HG02623 (cell line): ENCODE data around the gene CSTF3.
A peak's percentile ranks its signal among the peaks of the same experiment; 100 is the strongest.

ENCODE experiments used
- ATAC-seq: cut with Tn5 transposase; IDR thresholded peaks from one replicate; pipeline ENCODE4 v1.9.1; 2021; ENCODE audit warnings: moderate library complexity; ENCODE audit not compliant: unreplicated experiment

CSTF3 gene

GRCh38 chr11:33044285-33044756 is 117.0 kb downstream of the CSTF3 start:
- ATAC-seq = no peak

- no peak for ATAC-seq
Observed at GRCh38 chr11:33043221-33043830, 118.0 kb downstream of the CSTF3 start.

GRCh38 chr11:33040862-33041453 is 120.3 kb downstream of the CSTF3 start:
- ATAC-seq = peak; percentile 17

- ATAC-seq = peak; percentile 24
Observed at GRCh38 chr11:33040033-33040861, 121.0 kb downstream of the CSTF3 start.

- peak; percentile 71 for ATAC-seq
Observed at GRCh38 chr11:33039274-33040032, 121.8 kb downstream of the CSTF3 start, which contains the start of gene TCP11L1. TCP11L1 (plus strand) TSS chr11:33039572; CDS start chr11:33043774, 4,202 bp downstream.

GRCh38 chr11:33035011-33035410 is 126.3 kb downstream of the CSTF3 start:
- ATAC-seq = no peak
